Astrocyte of the spinal cord (primary cell): ENCODE results near the gene PLEKHG2.

Experiments
- DNase-seq: peaks from one replicate; pipeline ENCODE4 v3.0.0; 2011; ENCODE audit warnings: low read depth, low spot score
- H3K4me3 ChIP-seq: 2 replicates; pipeline ENCODE4 v1.5.1; 2011; ENCODE audit warnings: low read depth, mild to moderate bottlenecking, low read length, moderate library complexity
- CTCF ChIP-seq: IDR thresholded peaks from 2 replicates; pipeline ENCODE4 v1.5.1; 2012; ENCODE audit warnings: low read depth, mild to moderate bottlenecking, low read length, inconsistent platforms
- in situ Hi-C: cut with HindIII; loops from 2 replicates; pipeline ENCODE4 v1.10.0; 2017; ENCODE audit warnings: low sequenced_read_pairs

PLEKHG2 gene

GRCh38 chr19:39424934-39425333, 12.5 kb downstream of the PLEKHG2 start:
- no peak overlapping the region for H3K4me3 ChIP-seq
- TF ChIP-seq CTCF, result no peak
- in situ Hi-C loops, result no loop called here
- DNase-seq, result no peak

- in situ Hi-C loops, result no loop called here
- no peak for TF ChIP-seq CTCF
- no peak for DNase-seq
- H3K4me3 ChIP-seq, result no peak overlapping the region
Observed at GRCh38 chr19:39425744-39426143, 13.3 kb downstream of the PLEKHG2 start.

GRCh38 chr19:39426170-39426569, 13.7 kb downstream of the PLEKHG2 start:
- in situ Hi-C loops, result no loop called here
- H3K4me3 ChIP-seq, result no peak overlapping the region

GRCh38 chr19:39427707-39428106, 15.2 kb downstream of the PLEKHG2 start:
- TF ChIP-seq CTCF, result no peak
- DNase-seq, result no peak
- in situ Hi-C loops, result no loop called here
- no peak overlapping the region for H3K4me3 ChIP-seq

More at GRCh38 chr19:39426170-39426569, 13.7 kb downstream of the PLEKHG2 start:
- no peak for DNase-seq
- no peak for TF ChIP-seq CTCF

GRCh38 chr19:39428283-39429112, 16.0 kb downstream of the PLEKHG2 start:
- DNase-seq, result peak; percentile 95
- H3K4me3 ChIP-seq, result no peak overlapping the region
- in situ Hi-C loops, result no loop called here
- TF ChIP-seq CTCF, result no peak

- TF ChIP-seq CTCF, result no peak
- peak; percentile 100 for DNase-seq
- no peak overlapping the region for H3K4me3 ChIP-seq
- in situ Hi-C loops, result no loop called here
Observed at GRCh38 chr19:39430675-39431593, 18.5 kb downstream of the PLEKHG2 start.
